ENCODE measurements around the gene NEURL1.
"Not testable (repeated sequence)": the region's sequence is repeated elsewhere in the genome, so short reads cannot be mapped to it uniquely, and the experiment has no call there.

Gene NEURL1

GRCh38 chr10:103459615-103460014 is 33.9 kb upstream of the NEURL1 start:
- DNase-seq (ENCODE audit: low read depth in 3 of 3), result no peak

GRCh38 chr10:103463499-103463898 is 30.0 kb upstream of the NEURL1 start:
- no peak for DNase-seq (ENCODE audit: low read depth in 3 of 3)

DNA sequence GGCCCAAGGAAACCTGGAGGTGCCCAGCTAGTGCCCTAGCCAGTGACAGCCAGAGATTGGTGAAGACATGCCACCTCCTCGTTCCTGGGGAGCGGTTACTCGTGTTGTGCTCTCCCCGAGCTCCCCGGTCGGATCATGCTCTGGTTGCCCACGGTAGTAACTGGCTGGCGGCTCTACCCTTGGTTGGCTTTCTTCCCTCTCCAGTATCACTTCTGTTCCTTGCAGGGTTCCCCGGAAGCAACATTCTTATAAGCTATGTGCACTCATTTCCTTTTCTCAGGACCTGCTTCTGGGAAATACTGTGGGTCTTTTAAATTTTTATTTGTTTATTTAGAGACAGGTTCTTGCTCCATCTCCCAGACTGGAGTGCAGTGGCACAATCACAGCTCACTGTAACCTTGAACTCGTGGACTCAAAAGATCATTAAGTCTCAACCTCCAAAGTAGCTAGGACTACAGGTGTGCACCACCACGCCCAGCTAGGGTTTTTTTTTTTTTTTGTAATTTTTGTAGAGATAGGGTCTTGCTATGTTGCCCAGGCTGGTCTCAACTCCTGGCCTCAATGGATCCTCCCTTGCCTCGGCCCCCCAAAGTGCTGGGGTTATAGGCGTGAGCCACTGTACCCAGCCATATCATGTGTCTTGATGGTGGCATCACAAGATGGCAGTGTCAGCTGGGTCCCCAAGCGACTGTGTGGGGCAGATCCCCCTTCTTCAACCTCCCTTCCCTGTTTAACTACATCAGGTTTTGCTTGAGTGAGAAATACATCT is 27.9 kb upstream of the NEURL1 start:
- no peak for DNase-seq (ENCODE audit: low read depth in 3 of 3)

DNA sequence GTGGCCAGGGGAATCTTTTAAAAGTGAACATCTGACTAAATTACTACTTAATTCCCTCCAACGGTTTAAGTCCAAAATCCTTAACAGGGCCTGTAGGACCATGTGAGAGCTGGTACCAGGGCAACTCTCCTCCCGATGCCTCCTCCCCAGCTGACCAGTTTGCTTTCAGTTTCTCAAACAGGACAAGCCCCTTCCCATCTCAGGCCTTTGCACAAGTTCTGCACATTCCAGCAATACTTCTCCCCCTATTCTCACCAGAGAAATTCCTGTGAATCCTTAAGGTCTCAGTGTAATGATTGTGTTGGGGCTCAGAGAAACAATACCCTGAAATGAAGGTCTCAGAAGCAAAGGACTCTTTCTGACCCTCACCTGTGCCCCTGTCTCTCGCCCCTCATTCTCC is 26.8 kb upstream of the NEURL1 start:
- DNase-seq (ENCODE audit: low read depth in 3 of 3), result no peak

- no peak for DNase-seq (ENCODE audit: low read depth in 3 of 3)
Observed at GRCh38 chr10:103467406-103467805, 26.1 kb upstream of the NEURL1 start.

DNA sequence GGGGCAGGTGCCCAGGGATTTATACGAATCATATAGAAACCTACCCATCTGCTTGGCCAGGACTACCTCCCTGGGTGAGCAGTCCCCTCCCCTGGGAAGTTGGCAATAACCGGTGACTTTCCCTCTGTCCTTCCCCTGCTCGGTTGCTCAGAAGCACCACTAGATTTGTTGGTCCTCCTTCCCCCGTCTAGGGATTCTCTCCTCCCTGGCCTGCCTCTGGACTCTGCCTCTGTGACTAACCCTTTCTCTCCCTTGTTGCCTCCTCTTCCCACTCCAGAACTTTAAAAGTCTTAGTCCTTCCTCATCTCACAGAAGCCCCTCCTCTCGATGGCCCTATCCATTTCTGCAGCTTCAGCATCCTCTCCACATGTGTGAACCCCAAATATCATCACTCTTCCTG is 24.3 kb upstream of the NEURL1 start:
- DNase-seq (ENCODE audit: low read depth in 3 of 3), result no peak

DNA sequence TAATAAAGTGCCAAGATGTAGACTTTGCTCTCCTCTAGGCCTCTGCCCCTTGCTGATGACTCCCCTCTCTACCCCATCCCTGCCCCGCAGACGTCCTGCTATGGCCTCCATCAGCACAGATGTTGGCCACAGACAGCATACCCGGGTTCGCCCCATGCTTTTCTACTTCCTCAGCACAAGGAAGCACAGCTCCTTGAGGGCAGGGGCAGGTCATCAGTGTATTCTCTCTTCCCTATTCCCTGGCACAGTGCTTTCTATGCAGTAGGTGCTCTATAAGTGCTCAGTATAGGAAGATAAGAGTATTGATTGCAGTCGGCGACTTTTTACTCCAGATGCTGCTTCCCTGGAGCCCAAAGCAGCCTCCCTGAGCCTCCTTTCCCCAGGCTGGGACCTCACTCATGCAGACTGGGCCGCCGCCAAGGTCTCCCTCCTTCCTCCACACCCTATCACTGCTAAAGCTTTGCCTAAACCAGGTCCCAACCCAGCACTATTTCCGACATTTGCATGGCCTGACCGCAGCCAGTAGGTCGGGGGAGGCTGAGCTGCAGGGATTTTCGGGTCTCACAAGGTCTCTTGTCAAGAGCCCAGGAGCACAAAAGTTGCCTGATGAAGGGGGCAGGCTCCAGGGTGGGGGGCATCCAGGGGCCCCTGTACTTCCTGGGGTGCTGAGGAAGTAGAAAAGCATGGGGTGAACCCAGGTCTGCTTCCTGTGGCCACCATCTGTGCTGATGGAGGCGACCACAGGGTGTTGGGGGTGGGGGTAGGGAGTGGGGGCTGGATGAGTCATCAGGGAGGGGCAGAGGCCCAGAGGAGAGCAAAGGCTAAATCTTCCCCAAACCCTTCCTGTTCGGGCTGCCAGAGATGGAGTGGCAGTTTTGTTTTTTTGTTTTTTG is 22.5 kb upstream of the NEURL1 start:
- DNase-seq (ENCODE audit: low read depth in 3 of 3), result peak in 1 of 3 experiments; percentile 37

GRCh38 chr10:103472005-103472404 is 21.5 kb upstream of the NEURL1 start:
- no peak for DNase-seq (ENCODE audit: low read depth in 3 of 3)

DNA sequence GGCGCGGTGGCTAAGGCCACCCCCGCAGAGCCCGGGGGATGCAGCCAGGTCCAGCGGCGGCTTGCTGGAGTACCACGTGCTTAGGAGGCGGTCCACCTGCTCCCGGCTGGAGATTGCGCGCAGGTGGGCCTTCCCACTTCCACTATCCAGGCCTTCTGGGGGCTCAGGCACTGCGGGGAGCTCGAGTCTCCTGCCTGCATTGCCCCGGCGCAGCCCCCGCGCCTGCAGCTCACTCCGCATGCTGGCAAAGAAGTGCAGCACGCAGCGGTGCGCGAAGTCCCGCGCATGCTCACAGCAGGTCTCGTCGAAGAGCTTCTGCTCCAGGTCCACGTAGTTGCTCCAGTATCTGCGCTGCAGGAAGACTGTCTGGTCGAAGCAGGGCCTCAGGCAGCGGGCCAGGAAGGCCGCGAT is 20.2 kb upstream of the NEURL1 start:
- DNase-seq (ENCODE audit: low read depth in 3 of 3), result no peak

- no peak for DNase-seq (ENCODE audit: low read depth in 3 of 3)
Observed at GRCh38 chr10:103474077-103474476, 19.4 kb upstream of the NEURL1 start.

DNA sequence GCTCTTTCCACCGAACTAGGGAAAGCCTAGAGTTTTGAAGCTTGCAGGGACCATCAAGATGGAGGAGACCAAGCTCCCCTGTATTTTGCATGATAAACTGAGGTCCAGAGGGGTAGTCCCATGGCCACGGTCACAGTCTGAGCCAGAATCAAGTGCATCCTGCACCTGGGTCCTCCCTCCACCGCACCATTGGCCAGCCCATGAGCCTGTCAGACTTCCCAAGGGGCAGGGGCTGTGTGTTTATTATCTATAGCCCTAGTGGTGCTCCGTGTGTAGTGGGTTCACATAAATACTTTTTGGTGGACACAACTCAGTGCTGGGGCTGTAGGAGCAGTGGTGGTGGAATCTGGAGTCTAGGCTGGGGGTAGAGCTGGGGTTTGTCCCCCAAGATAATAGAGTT is 18.1 kb upstream of the NEURL1 start:
- no peak for DNase-seq (ENCODE audit: low read depth in 3 of 3)

GRCh38 chr10:103476046-103476768 is 17.3 kb upstream of the NEURL1 start:
- no peak for DNase-seq (ENCODE audit: low read depth in 3 of 3)

GRCh38 chr10:103478671-103479070 is 14.8 kb upstream of the NEURL1 start:
- no peak for DNase-seq (ENCODE audit: low read depth in 3 of 3)

GRCh38 chr10:103479135-103479534 is 14.4 kb upstream of the NEURL1 start, which contains the start of gene CALHM3:
Gene CALHM3 (minus strand): TSS chr10:103479240. CDS start chr10:103479032, 208 bp downstream.
- no peak for DNase-seq (ENCODE audit: low read depth in 3 of 3)

- no peak for DNase-seq (ENCODE audit: low read depth in 3 of 3)
Observed at GRCh38 chr10:103480521-103480920, 13.0 kb upstream of the NEURL1 start.

GRCh38 chr10:103481974-103482531 is 11.5 kb upstream of the NEURL1 start:
- DNase-seq (ENCODE audit: low read depth in 3 of 3), result no peak

DNA sequence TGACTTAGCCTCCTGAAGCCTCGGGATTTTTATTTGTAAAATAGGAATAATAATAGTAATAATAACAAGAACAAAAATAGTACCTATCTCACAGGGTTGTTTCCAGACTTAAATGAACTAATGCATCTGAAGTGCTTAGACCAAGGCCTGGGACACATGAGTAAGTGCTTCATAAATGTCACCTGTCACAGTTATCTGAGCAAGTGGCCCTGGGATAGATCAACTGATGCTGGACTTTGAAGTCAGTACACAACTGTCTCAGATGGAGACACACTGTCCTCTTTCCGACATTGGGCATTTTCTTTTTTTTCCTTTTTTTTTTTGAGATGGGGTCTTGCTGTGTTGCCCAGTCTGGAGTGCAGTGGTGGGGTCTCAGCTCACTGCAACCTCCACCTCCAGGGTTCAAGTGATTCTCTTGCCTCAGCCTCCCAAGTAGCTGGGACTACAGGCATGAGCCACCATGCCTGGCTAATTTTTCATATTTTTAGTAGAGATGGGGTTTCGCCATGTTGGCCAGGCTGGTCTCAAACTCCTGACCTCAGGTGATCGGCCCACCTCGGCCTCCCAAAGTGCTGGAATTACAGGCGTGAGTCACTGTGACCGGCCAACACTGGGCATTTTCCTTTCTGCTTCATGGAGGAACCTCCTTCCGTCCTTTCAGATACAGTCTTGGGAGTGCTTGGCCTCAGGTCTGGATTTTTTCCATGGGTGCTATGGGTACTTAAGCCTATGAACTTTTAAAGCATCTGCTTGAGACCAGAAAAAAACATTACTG is 6.7 kb upstream of the NEURL1 start:
- DNase-seq (ENCODE audit: low read depth in 3 of 3), result not testable (repeated sequence)

DNA sequence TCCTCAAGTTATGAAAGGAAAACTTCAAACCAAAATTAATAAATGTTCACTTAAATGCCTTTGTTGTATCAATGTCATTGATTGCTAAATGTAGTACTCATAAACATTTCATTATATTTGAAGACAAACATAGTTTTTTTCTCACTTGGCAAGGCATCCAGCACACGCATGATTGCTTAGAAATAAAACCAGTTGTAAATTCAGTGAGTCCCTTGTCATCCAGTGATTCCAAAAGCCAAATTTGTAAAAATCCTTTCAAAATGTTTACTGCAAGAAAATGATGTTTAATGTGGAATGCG is 6.1 kb upstream of the NEURL1 start:
- no peak for DNase-seq (ENCODE audit: low read depth in 3 of 3)

- no peak for DNase-seq (ENCODE audit: low read depth in 3 of 3)
Observed at GRCh38 chr10:103490986-103491314, 2.6 kb upstream of the NEURL1 start.

DNA sequence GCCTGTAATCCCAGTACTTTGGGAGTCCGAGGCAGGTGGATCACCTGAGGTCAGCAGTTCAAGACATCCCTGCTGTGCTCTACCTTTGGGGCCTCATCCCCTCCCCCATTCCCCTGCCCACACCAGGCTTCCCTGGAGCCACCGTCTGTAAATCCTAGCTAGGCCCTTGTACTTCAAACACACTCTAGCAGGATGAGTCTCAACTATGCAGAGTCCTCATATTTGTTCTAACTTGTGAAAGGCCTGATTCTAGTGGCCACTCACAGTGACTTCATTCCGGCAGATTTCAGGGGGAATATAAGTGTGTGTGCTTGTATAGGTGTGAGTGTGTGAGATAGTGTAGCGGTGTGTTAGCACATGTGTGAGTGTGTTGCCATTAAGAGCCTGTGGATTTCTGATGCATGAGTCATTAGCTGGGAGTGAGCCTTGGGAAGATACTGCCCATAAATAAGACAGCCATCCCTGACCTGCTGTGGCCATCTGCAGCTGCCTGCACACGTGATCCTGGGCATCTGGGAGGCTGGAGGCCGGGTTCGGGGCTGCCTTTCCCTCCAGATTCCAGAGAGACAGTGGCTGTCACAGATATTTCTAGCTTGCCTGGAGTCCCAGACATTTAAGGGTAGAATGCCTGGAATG is 1.7 kb upstream of the NEURL1 start:
- DNase-seq (ENCODE audit: low read depth in 3 of 3), result no peak

Data from stimulated activated CD4-positive, alpha-beta T cell treated with anti-CD3 and anti-CD28 coated beads, TNF-alpha, amount 100 ng/mL, for 4 hours (primary cell).